ENCODE results near the gene SERPINE2.

The SERPINE2 gene, protein sequence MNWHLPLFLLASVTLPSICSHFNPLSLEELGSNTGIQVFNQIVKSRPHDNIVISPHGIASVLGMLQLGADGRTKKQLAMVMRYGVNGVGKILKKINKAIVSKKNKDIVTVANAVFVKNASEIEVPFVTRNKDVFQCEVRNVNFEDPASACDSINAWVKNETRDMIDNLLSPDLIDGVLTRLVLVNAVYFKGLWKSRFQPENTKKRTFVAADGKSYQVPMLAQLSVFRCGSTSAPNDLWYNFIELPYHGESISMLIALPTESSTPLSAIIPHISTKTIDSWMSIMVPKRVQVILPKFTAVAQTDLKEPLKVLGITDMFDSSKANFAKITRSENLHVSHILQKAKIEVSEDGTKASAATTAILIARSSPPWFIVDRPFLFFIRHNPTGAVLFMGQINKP

DNA sequence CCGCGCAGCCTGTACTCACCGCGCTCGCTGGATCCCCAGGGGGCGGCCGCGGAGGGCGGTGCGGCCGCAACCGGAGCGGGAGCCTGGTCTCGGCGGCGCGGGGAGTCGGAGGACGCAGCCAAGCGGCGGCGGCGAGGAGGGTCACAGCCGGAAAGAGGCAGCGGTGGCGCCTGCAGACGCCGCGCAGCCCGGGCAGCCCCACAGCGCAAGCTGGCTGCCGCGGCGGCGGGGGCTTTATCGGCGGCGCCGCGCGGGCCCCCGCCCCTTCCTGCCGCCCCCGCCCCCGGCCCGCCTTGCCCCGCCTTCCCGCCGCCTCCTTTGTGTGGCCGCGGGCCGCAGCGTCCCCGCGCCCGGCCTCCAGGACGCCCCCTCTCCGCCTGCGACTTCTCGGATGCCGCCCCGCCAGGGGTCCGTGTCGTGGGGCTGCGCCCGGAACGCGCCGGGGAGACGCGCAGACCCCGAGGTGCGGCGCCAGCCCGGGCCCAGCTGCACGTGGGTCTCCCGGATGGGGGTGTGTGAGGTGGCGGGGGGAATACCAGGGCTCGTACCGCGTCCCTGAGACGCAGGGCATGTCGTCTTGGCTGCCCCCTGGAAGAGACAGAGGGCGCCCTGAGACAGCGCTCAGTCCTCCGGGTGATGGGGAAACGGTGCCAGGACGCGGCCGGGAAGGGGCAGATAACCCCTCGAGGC, at the start of gene SERPINE2:
SERPINE2 (minus strand) TSS at position 207 of the 690 bp plus-strand sequence. CDS start 37,386 bp downstream, outside the sequence.
- Histone ChIP-seq H3K27me3 (ENCODE audit: control insufficient read depth, insufficient read depth, low read length) (peaks cover 40% of the 10 kb centered on the region), H3K36me3 (ENCODE audit: control insufficient read depth, insufficient read depth, low read length) (no peaks in the 10 kb centered on the region), H3K4me1 (ENCODE audit: control insufficient read depth, insufficient read depth, low read length) (peaks cover 3% of the 10 kb centered on the region), H3K9me3 (ENCODE audit: control insufficient read depth, low read length) (no peaks in the 10 kb centered on the region), H3K9ac (ENCODE audit: low read length) (peak within 1 kb of the TSS; percentile 37), H3K4me3 (ENCODE audit: low read length) (no peak within 1 kb of the TSS)

DNA sequence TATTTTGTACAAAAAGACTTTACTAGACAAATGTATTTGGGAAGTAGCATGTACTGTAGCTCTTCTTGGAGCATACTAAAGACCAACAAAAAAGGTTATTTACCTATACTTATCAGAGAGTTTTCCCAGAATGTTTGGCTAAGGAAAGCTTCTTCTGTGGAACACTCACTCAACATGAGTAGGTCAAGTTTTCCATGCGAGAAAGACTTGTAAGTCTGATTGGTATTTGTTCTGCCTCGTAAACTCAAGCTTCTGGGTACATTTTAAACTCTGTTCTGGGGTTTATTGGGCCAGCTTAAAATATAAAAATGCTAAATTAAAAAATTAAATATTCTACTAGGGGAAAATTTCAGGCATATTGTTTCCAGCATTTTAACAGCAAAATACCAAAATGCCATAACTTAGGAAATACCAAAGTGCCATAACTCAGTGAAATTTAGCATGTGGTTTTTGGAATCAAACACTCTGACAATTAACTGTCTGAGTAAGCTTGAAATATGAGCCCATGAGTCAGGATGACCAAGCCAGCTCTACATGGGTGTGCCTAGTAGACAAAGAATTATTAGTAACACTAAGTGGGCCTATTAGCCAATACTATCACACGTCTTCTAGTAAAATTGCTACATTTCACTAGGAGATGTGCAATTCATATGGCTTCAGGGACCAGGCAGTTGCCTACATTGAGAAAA, 47.3 kb upstream of the SERPINE2 start:
- H3K9me3 ChIP-seq (ENCODE audit: control insufficient read depth, low read length): no peaks in the 10 kb centered on the region
- no peak overlapping the region for H3K9ac ChIP-seq (ENCODE audit: low read length)
- no peak overlapping the region for H3K4me3 ChIP-seq (ENCODE audit: low read length)
- H3K36me3 ChIP-seq (ENCODE audit: control insufficient read depth, insufficient read depth, low read length): no peaks in the 10 kb centered on the region
- H3K27me3 ChIP-seq (ENCODE audit: control insufficient read depth, insufficient read depth, low read length): no peaks in the 10 kb centered on the region
- H3K4me1 ChIP-seq (ENCODE audit: control insufficient read depth, insufficient read depth, low read length): no peaks in the 10 kb centered on the region

DNA sequence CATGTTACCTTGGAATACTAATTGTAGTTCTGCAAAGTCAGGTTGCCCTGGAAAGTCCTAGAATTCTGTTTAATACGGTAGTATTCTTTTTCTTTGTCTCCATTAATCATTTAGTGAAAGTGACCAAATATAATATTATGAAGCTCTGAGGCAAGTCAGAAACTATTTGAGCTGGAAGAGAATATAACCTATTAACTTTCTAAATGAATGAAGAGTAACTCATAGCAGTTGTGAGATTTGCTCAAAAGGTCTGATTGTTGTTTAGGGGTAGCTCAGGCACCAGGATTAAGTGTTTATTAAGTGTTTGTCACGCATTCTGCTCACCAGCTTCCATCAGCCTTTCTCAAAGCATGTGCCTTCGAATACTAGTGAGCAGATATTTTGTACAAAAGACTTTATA, 46.7 kb upstream of the SERPINE2 start:
- Histone ChIP-seq H3K36me3 (ENCODE audit: control insufficient read depth, insufficient read depth, low read length) (no peaks in the 10 kb centered on the region), H3K27me3 (ENCODE audit: control insufficient read depth, insufficient read depth, low read length) (no peaks in the 10 kb centered on the region), H3K9ac (ENCODE audit: low read length) (no peak overlapping the region), H3K4me3 (ENCODE audit: low read length) (no peak overlapping the region), H3K4me1 (ENCODE audit: control insufficient read depth, insufficient read depth, low read length) (no peaks in the 10 kb centered on the region), H3K9me3 (ENCODE audit: control insufficient read depth, low read length) (no peaks in the 10 kb centered on the region)

DNA sequence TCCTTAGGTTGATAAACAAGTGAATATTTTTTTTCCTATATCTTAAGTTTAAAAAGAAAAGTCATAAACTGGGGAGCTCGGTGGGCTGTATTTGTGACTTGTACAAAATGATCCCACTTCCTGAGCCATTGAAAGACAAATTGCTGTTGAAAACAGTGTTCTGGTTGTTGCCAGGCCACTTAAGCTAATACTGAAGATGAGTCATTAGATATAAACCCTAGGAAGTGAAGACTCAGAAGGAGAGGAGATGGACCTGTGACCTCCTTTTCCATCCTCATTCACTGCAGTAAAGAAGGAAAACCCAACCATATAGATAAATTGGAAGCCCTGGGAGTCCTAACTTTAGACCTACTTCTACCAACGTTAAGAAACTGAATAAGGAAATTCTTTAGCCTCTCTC, 46.2 kb upstream of the SERPINE2 start:
- no peaks in the 10 kb centered on the region for H3K36me3 ChIP-seq (ENCODE audit: control insufficient read depth, insufficient read depth, low read length)
- no peak overlapping the region for H3K9ac ChIP-seq (ENCODE audit: low read length)
- no peaks in the 10 kb centered on the region for H3K4me1 ChIP-seq (ENCODE audit: control insufficient read depth, insufficient read depth, low read length)
- H3K9me3 ChIP-seq (ENCODE audit: control insufficient read depth, low read length): no peaks in the 10 kb centered on the region
- H3K27me3 ChIP-seq (ENCODE audit: control insufficient read depth, insufficient read depth, low read length): no peaks in the 10 kb centered on the region
- H3K4me3 ChIP-seq (ENCODE audit: low read length): no peak overlapping the region

DNA sequence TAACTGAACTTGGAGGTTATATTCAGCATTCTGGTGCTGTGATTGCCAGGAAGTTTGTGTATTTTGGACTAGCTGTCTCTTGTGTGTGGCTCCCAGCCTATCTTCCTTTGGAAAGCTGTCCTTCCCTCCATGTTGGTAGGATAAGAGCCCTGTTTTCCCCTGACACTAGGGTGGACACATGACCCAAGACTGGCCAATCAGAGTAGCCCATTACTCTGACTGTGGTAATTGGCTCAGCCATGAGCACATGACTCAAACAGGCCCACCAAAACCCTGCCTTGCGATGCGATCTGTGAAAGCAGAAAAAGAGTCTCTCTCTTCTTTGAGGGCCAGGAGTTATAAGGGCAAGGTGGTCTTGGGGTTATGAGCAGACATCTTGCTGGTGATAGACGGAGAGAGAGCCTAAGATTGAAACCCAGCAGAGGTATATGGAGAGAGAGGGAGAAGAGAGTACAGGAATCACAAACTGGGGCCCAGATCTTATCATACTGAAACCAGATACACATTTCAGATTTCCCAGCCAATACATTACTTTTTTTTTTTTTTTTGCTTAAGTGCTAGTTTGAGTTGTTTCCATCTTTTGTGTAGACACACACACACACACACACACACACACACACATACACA, 45.3 kb upstream of the SERPINE2 start:
- Histone ChIP-seq H3K36me3 (ENCODE audit: control insufficient read depth, insufficient read depth, low read length) (no peaks in the 10 kb centered on the region), H3K27me3 (ENCODE audit: control insufficient read depth, insufficient read depth, low read length) (no peaks in the 10 kb centered on the region)

DNA sequence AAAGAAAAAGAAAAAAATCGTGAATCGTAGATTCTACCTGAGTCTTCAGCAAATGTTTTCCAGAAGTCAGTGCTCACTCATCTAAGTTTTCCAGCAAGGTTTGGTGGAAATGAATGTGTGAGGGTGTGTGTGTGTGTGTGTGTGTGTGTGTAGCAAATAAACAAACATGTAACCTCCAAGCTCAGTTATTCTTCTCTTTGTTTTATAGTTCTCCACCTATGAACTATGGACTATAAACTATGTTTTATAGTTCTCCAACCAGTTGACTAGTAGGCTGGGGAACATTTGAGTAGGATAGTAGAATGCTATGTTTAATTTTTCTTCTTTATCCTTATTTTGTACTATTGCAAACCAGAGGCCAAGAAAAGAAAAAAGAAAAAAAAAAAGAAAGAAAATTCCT, 44.6 kb upstream of the SERPINE2 start:
- Histone ChIP-seq H3K4me3 (ENCODE audit: low read length) (no peak overlapping the region), H3K9ac (ENCODE audit: low read length) (no peak overlapping the region), H3K9me3 (ENCODE audit: control insufficient read depth, low read length) (no peaks in the 10 kb centered on the region), H3K27me3 (ENCODE audit: control insufficient read depth, insufficient read depth, low read length) (no peaks in the 10 kb centered on the region), H3K36me3 (ENCODE audit: control insufficient read depth, insufficient read depth, low read length) (no peaks in the 10 kb centered on the region), H3K4me1 (ENCODE audit: control insufficient read depth, insufficient read depth, low read length) (no peaks in the 10 kb centered on the region)

More for the DNA sequence above, 45.3 kb upstream of the SERPINE2 start:
- Histone ChIP-seq H3K4me1 (ENCODE audit: control insufficient read depth, insufficient read depth, low read length) (no peaks in the 10 kb centered on the region), H3K9ac (ENCODE audit: low read length) (no peak overlapping the region), H3K9me3 (ENCODE audit: control insufficient read depth, low read length) (no peaks in the 10 kb centered on the region), H3K4me3 (ENCODE audit: low read length) (no peak overlapping the region)

DNA sequence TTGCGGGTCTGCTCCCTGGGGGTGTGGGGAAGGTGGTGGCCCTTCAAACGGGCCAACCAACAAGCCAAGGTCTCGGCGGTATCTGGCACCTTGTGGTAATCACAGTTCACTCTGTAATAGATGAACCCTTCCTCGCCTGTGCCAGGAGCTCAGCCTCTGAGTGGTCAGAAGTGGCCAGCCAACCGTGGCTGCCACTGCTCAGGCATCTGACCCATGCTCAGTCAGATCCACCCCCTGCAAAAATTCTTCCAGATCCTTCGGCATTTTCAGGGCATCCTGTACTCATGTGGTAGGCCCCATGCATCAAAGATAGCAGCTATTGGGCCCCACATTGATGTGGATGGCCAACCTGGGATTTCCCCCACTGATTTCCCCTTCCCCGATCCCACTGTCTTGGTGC, 39.6 kb upstream of the SERPINE2 start:
- Histone ChIP-seq H3K9me3 (ENCODE audit: control insufficient read depth, low read length) (no peaks in the 10 kb centered on the region), H3K36me3 (ENCODE audit: control insufficient read depth, insufficient read depth, low read length) (no peaks in the 10 kb centered on the region), H3K4me1 (ENCODE audit: control insufficient read depth, insufficient read depth, low read length) (no peaks in the 10 kb centered on the region), H3K27me3 (ENCODE audit: control insufficient read depth, insufficient read depth, low read length) (no peaks in the 10 kb centered on the region), H3K4me3 (ENCODE audit: low read length) (no peak overlapping the region), H3K9ac (ENCODE audit: low read length) (no peak overlapping the region)

DNA sequence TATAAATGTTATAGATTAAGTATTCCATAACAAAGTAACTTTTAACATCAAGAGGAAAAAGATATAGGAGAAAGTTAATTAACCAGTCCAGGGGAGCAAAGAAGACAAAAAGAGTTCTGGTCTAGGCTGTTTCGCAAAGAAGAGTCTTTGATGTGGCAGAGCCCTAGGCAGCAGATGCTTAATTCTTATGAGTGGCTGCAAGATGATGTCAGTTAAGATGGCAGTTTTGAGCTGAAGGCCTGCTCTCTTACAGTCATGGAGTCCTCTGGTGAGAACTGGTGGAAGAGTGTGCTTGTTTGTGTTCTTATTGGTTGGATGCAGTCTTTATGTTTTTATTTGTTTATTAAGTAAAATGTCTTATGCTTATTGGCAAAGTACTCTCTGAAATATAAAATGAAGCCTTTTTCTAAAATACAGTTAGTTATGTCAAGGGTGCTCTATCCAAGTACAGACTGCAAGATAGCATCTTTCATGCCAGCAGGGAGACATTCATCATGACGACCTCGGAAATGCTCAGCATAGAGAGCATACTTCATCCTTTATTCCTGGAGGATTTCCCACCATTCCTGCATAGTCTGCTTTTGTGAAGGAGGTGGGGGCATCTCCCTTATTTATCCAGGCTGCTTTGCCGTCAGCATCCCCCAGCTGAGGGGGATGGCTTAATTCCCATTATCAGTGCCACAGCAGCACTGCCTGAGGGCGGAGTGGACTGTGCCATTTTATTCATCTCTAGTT, 38.9 kb upstream of the SERPINE2 start:
- no peak overlapping the region for H3K9ac ChIP-seq (ENCODE audit: low read length)
- H3K4me3 ChIP-seq (ENCODE audit: low read length): no peak overlapping the region
- H3K27me3 ChIP-seq (ENCODE audit: control insufficient read depth, insufficient read depth, low read length): no peaks in the 10 kb centered on the region

DNA sequence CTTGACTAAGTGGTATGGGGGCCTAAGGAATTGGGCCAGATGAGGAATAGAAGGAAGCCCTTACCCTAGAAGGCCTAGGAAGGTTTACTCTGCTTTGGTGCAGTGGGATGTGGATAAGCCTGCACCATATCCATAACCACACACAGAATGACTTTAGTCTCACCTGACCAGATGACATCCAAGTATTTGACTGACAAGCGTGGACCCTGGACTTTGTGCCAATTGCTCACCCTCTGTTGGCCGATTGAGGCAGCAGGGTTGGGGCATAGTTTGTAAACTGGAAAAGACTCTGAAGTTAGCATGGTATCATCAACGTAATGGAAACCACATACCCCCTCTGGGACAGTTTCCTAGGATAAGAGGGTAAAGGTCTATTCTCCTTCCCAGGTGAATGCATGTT, 36.5 kb upstream of the SERPINE2 start:
- Histone ChIP-seq H3K27me3 (ENCODE audit: control insufficient read depth, insufficient read depth, low read length) (no peaks in the 10 kb centered on the region), H3K4me3 (ENCODE audit: low read length) (no peak overlapping the region), H3K9me3 (ENCODE audit: control insufficient read depth, low read length) (no peaks in the 10 kb centered on the region), H3K36me3 (ENCODE audit: control insufficient read depth, insufficient read depth, low read length) (no peaks in the 10 kb centered on the region), H3K4me1 (ENCODE audit: control insufficient read depth, insufficient read depth, low read length) (no peaks in the 10 kb centered on the region), H3K9ac (ENCODE audit: low read length) (no peak overlapping the region)

More for the DNA sequence above, 38.9 kb upstream of the SERPINE2 start:
- no peaks in the 10 kb centered on the region for H3K4me1 ChIP-seq (ENCODE audit: control insufficient read depth, insufficient read depth, low read length)
- H3K9me3 ChIP-seq (ENCODE audit: control insufficient read depth, low read length): no peaks in the 10 kb centered on the region
- H3K36me3 ChIP-seq (ENCODE audit: control insufficient read depth, insufficient read depth, low read length): no peaks in the 10 kb centered on the region

DNA sequence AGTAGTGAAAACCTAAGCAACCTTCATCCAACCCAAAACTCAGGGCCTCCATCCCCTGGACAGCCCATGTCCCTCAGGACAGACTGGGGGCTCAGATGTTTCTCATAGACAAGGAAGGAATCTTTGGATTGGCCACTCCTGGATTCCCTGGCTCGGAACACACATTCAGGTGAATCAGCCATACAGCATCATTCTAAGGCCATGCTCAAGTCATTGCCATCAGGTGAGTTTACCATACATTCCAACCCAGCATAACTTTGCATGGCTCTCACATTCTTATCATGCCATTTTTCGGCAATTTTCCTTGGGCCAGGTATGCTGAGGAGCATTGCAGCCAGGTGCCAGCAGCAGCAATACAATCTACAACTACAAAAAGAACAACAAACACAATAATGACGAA, 34.6 kb upstream of the SERPINE2 start:
- Histone ChIP-seq H3K4me3 (ENCODE audit: low read length) (no peak overlapping the region), H3K27me3 (ENCODE audit: control insufficient read depth, insufficient read depth, low read length) (no peaks in the 10 kb centered on the region), H3K9me3 (ENCODE audit: control insufficient read depth, low read length) (no peaks in the 10 kb centered on the region), H3K36me3 (ENCODE audit: control insufficient read depth, insufficient read depth, low read length) (no peaks in the 10 kb centered on the region), H3K9ac (ENCODE audit: low read length) (no peak overlapping the region), H3K4me1 (ENCODE audit: control insufficient read depth, insufficient read depth, low read length) (no peaks in the 10 kb centered on the region)

DNA sequence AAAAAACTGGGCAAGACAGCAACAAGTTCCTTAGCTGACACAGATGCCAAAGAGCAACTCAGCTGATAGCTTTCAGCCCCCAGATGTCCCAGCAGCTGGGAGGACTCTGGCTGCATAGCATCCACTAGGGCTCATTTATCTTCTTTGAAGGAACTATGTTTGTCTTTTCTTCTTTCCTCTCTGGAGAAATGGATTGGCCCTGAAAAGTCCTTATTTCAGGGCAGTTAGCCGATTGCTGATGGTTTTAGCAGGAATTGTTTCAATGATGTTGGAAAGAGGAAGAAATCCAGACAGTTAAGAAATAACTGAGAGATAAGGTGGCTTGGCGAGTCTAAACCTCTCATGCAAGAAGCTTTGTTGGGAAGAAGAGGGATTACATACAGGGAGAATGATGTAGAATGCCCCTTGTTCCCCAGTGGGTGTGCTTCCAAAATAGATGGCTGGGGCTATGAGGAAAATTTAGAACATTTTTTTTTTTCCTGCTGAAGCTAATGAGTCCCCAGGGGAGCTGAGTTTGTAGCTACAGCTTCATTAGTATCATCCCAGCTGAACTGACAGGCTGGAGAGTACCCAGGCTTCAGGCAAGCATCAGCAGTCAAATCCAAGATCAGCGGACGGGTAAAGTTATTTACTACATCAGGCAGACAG, 33.6 kb upstream of the SERPINE2 start:
- H3K27me3 ChIP-seq (ENCODE audit: control insufficient read depth, insufficient read depth, low read length): no peaks in the 10 kb centered on the region
- H3K4me3 ChIP-seq (ENCODE audit: low read length): no peak overlapping the region
- no peaks in the 10 kb centered on the region for H3K4me1 ChIP-seq (ENCODE audit: control insufficient read depth, insufficient read depth, low read length)
- no peaks in the 10 kb centered on the region for H3K9me3 ChIP-seq (ENCODE audit: control insufficient read depth, low read length)
- no peak overlapping the region for H3K9ac ChIP-seq (ENCODE audit: low read length)
- H3K36me3 ChIP-seq (ENCODE audit: control insufficient read depth, insufficient read depth, low read length): no peaks in the 10 kb centered on the region

Data from mucosa of stomach (tissue), 1 donor.